ENCODE measurements around the gene DAB2IP.

DNA sequence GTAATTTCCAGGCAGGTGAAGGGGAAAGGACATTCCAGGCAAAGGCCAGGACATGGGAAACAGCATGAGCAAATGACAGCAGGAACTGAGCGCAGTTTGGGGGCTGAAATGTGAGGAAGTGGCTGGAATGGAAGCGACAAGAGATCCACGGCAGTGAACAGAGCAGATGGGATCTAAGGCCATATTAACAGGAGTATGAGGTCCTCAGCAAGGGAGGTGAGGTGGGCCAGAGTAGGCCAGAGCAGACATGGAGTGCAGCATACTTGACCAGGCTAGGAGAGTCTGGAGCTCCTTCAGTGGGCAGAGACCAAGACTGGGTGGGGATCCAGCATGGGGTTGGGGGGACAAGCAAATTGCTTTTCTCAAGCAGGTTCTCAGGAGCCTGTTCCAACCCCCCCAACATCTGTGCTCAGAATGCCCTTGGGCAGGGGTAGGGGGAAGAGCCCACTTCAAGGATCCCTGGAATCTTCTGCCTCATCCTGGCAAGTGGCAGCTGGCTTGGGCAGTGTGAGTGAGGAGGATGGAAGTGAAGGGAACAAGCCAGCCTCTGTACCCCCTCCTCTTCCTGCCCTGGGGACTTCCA, 34.5 kb downstream of the DAB2IP start:
- TF ChIP-seq, protein P1, sequence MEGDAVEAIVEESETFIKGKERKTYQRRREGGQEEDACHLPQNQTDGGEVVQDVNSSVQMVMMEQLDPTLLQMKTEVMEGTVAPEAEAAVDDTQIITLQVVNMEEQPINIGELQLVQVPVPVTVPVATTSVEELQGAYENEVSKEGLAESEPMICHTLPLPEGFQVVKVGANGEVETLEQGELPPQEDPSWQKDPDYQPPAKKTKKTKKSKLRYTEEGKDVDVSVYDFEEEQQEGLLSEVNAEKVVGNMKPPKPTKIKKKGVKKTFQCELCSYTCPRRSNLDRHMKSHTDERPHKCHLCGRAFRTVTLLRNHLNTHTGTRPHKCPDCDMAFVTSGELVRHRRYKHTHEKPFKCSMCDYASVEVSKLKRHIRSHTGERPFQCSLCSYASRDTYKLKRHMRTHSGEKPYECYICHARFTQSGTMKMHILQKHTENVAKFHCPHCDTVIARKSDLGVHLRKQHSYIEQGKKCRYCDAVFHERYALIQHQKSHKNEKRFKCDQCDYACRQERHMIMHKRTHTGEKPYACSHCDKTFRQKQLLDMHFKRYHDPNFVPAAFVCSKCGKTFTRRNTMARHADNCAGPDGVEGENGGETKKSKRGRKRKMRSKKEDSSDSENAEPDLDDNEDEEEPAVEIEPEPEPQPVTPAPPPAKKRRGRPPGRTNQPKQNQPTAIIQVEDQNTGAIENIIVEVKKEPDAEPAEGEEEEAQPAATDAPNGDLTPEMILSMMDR (IDR thresholded peaks at IDR 0.05) = no peak
- no peak for TF ChIP-seq POLR2A (IDR thresholded peaks at IDR 0.05)
